ENCODE results near the gene DUSP2. TPM values are rescaled to one million over a fixed set of nuclear protein-coding genes. Genes with fewer than 3 reads are reported as not detected.

DUSP2 gene
- total and polyA plus RNA-seq, 10 of the 15 experiments (the other 5 are each of a cell fraction or from before 2014, with no cell fraction given): 9.7 to 212 (median 57.2) TPM

GRCh38 chr2:96138179-96139145 lies 6.8 kb downstream of the DUSP2 start, which contains the start of gene ASTL (continued):
- TF ChIP-seq CTCF (IDR thresholded peaks at IDR 0.05 in 2 of 3, conservative IDR thresholded peaks at IDR 0.05 in 1 of 3; ENCODE audit: control insufficient read depth in 2 of 3, extremely low read depth in 1 of 3, insufficient read depth in 1 of 3, low read depth in 3 of 3, low read length in 3 of 3) (peak; percentile 67 to 92 (median 71)), POLR2AphosphoS2 (IDR thresholded peaks at IDR 0.05; ENCODE audit: low read depth, low read length) (no peak; the same call in 1 of the 2 replicates), PAX5 (IDR thresholded peaks at IDR 0.05; ENCODE audit: borderline replicate concordance, low read depth, low read length) (peak; percentile 38; the same call in 1 of the 2 replicates), RAD21 (IDR thresholded peaks at IDR 0.05; ENCODE audit: insufficient read depth, low read depth, low read length) (peak; percentile 92), BCL11A (IDR thresholded peaks at IDR 0.05; ENCODE audit: low read depth, low read length) (peak; percentile 10; the same call in 1 of the 2 replicates), GATAD2B (conservative IDR thresholded peaks at IDR 0.05; ENCODE audit: low read depth) (peak; percentile 20; the same call in 1 of the 2 replicates), HDGF (IDR thresholded peaks at IDR 0.05) (no peak), PAX8 (IDR thresholded peaks at IDR 0.05) (peak; percentile 70; the same call in 1 of the 2 replicates), BHLHE40 (IDR thresholded peaks at IDR 0.05; ENCODE audit: borderline replicate concordance in 1 of 2, low read depth in 2 of 2, low read length in 1 of 2) (0 out of 4 replicates have a peak, but pooled peaks of 1 of the 2 experiments have one; percentile 8), MYC (IDR thresholded peaks at IDR 0.05; ENCODE audit: insufficient read depth, insufficient read length, insufficient replicate concordance, low read length, severe bottlenecking) (no peak), SMC3 (IDR thresholded peaks at IDR 0.05; ENCODE audit: borderline replicate concordance, low read length) (peak; percentile 94), CREB1 (IDR thresholded peaks at IDR 0.05; ENCODE audit: low read depth) (no peak), ZNF207 (IDR thresholded peaks at IDR 0.05; ENCODE audit: borderline replicate concordance) (no peak), TCF3 (IDR thresholded peaks at IDR 0.05; ENCODE audit: borderline replicate concordance, insufficient read depth, low read depth, low read length) (no peak), CEBPB (IDR thresholded peaks at IDR 0.05; ENCODE audit: borderline replicate concordance in 1 of 2, low read depth in 2 of 2, low read length in 2 of 2) (no peak), TAF1 (IDR thresholded peaks at IDR 0.05; ENCODE audit: borderline replicate concordance, low read depth, low read length) (no peak), CHD2 (IDR thresholded peaks at IDR 0.05; ENCODE audit: borderline replicate concordance, low read depth, low read length) (0 out of 2 replicates have a peak, but pooled peaks have one; percentile 42), SP1 (IDR thresholded peaks at IDR 0.05; ENCODE audit: low read depth, low read length) (no peak), ZSCAN29 (IDR thresholded peaks at IDR 0.05) (no peak), POLR2A (IDR thresholded peaks at IDR 0.05; ENCODE audit: low read depth, low read length) (no peak), WRNIP1 (IDR thresholded peaks at IDR 0.05; ENCODE audit: borderline replicate concordance, low read depth, low read length) (no peak), FOXK2 (IDR thresholded peaks at IDR 0.05) (no peak), RCOR1 (conservative IDR thresholded peaks at IDR 0.05; ENCODE audit: low read depth, low read length) (0 out of 2 replicates have a peak, but pooled peaks have one; percentile 72)
- TF ChIP-seq, protein P1, sequence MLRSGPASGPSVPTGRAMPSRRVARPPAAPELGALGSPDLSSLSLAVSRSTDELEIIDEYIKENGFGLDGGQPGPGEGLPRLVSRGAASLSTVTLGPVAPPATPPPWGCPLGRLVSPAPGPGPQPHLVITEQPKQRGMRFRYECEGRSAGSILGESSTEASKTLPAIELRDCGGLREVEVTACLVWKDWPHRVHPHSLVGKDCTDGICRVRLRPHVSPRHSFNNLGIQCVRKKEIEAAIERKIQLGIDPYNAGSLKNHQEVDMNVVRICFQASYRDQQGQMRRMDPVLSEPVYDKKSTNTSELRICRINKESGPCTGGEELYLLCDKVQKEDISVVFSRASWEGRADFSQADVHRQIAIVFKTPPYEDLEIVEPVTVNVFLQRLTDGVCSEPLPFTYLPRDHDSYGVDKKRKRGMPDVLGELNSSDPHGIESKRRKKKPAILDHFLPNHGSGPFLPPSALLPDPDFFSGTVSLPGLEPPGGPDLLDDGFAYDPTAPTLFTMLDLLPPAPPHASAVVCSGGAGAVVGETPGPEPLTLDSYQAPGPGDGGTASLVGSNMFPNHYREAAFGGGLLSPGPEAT (IDR thresholded peaks at IDR 0.05; ENCODE audit: low read depth): 0 out of 2 replicates have a peak, but pooled peaks have one; percentile 24
- TF ChIP-seq, protein P2, sequence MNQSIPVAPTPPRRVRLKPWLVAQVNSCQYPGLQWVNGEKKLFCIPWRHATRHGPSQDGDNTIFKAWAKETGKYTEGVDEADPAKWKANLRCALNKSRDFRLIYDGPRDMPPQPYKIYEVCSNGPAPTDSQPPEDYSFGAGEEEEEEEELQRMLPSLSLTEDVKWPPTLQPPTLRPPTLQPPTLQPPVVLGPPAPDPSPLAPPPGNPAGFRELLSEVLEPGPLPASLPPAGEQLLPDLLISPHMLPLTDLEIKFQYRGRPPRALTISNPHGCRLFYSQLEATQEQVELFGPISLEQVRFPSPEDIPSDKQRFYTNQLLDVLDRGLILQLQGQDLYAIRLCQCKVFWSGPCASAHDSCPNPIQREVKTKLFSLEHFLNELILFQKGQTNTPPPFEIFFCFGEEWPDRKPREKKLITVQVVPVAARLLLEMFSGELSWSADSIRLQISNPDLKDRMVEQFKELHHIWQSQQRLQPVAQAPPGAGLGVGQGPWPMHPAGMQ (IDR thresholded peaks at IDR 0.05; ENCODE audit: borderline replicate concordance): no peak

Data from GM12878 (cell line).